Measurements from ENCODE around the gene NOS1AP. TPM values are rescaled to one million over a fixed set of nuclear protein-coding genes. Genes with fewer than 3 reads are reported as not detected.

The NOS1AP gene
- total and polyA plus RNA-seq, 2 experiments from 2014 or later, result 5.8 to 6.6 TPM

DNA sequence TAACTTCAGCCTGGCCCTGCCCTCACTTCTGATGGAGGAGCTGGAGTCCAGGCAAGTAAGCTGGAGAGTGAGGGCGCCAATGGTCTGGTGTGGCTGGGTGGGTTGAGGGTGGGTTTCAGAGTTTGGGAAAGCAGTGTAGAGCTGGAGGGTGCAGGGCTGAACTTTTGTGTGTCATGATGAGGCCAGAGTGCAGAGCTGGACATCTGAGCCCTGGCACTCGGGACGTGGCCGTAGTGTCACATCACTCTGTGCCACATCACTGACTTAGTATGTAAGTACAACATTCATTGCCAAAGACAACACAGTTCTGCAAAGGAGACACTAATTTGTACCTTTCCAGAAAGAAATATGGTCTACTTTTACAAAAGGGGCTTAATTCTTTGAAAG, 291.4 kb downstream of the NOS1AP start (continued):
- TF ChIP-seq, protein P1, sequence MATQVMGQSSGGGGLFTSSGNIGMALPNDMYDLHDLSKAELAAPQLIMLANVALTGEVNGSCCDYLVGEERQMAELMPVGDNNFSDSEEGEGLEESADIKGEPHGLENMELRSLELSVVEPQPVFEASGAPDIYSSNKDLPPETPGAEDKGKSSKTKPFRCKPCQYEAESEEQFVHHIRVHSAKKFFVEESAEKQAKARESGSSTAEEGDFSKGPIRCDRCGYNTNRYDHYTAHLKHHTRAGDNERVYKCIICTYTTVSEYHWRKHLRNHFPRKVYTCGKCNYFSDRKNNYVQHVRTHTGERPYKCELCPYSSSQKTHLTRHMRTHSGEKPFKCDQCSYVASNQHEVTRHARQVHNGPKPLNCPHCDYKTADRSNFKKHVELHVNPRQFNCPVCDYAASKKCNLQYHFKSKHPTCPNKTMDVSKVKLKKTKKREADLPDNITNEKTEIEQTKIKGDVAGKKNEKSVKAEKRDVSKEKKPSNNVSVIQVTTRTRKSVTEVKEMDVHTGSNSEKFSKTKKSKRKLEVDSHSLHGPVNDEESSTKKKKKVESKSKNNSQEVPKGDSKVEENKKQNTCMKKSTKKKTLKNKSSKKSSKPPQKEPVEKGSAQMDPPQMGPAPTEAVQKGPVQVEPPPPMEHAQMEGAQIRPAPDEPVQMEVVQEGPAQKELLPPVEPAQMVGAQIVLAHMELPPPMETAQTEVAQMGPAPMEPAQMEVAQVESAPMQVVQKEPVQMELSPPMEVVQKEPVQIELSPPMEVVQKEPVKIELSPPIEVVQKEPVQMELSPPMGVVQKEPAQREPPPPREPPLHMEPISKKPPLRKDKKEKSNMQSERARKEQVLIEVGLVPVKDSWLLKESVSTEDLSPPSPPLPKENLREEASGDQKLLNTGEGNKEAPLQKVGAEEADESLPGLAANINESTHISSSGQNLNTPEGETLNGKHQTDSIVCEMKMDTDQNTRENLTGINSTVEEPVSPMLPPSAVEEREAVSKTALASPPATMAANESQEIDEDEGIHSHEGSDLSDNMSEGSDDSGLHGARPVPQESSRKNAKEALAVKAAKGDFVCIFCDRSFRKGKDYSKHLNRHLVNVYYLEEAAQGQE (IDR thresholded peaks at IDR 0.05; ENCODE audit: unreplicated experiment), result no peak
- TF ChIP-seq, protein P2, sequence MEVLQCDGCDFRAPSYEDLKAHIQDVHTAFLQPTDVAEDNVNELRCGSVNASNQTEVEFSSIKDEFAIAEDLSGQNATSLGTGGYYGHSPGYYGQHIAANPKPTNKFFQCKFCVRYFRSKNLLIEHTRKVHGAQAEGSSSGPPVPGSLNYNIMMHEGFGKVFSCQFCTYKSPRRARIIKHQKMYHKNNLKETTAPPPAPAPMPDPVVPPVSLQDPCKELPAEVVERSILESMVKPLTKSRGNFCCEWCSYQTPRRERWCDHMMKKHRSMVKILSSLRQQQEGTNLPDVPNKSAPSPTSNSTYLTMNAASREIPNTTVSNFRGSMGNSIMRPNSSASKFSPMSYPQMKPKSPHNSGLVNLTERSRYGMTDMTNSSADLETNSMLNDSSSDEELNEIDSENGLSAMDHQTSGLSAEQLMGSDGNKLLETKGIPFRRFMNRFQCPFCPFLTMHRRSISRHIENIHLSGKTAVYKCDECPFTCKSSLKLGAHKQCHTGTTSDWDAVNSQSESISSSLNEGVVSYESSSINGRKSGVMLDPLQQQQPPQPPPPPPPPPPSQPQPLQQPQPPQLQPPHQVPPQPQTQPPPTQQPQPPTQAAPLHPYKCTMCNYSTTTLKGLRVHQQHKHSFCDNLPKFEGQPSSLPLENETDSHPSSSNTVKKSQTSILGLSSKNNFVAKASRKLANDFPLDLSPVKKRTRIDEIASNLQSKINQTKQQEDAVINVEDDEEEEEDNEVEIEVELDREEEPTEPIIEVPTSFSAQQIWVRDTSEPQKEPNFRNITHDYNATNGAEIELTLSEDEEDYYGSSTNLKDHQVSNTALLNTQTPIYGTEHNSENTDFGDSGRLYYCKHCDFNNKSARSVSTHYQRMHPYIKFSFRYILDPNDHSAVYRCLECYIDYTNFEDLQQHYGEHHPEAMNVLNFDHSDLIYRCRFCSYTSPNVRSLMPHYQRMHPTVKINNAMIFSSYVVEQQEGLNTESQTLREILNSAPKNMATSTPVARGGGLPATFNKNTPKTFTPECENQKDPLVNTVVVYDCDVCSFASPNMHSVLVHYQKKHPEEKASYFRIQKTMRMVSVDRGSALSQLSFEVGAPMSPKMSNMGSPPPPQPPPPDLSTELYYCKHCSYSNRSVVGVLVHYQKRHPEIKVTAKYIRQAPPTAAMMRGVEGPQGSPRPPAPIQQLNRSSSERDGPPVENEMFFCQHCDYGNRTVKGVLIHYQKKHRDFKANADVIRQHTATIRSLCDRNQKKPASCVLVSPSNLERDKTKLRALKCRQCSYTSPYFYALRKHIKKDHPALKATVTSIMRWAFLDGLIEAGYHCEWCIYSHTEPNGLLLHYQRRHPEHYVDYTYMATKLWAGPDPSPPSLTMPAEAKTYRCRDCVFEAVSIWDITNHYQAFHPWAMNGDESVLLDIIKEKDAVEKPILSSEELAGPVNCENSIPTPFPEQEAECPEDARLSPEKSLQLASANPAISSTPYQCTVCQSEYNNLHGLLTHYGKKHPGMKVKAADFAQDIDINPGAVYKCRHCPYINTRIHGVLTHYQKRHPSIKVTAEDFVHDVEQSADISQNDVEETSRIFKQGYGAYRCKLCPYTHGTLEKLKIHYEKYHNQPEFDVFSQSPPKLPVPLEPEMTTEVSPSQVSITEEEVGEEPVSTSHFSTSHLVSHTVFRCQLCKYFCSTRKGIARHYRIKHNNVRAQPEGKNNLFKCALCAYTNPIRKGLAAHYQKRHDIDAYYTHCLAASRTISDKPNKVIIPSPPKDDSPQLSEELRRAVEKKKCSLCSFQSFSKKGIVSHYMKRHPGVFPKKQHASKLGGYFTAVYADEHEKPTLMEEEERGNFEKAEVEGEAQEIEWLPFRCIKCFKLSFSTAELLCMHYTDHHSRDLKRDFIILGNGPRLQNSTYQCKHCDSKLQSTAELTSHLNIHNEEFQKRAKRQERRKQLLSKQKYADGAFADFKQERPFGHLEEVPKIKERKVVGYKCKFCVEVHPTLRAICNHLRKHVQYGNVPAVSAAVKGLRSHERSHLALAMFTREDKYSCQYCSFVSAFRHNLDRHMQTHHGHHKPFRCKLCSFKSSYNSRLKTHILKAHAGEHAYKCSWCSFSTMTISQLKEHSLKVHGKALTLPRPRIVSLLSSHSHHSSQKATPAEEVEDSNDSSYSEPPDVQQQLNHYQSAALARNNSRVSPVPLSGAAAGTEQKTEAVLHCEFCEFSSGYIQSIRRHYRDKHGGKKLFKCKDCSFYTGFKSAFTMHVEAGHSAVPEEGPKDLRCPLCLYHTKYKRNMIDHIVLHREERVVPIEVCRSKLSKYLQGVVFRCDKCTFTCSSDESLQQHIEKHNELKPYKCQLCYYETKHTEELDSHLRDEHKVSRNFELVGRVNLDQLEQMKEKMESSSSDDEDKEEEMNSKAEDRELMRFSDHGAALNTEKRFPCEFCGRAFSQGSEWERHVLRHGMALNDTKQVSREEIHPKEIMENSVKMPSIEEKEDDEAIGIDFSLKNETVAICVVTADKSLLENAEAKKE (CRISPR knock-in tag; IDR thresholded peaks at IDR 0.05), result no peak

DNA sequence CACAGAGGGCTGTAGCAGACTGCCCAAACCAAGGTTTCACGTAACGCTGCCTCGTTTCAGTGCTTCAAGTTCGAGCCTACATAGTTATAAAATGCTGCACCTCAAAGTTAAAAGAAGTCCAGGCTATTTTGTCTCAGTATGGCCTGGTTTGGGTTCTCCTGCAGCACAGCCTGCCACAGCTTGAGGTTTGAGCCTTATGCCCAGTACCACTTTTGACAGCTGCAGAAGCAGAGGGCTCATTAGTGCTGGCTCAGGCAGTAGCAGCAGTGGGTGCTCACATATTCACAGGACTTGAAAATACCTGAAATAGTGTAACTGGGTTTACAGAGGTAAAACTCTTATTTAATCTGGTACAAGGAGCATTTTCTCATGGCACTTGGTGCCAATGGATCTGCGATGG, 291.9 kb downstream of the NOS1AP start:
- H3F3A ChIP-seq (replicated peaks; ENCODE audit: low read depth), result no peaks in the 10 kb centered on the region
- H3K4me2 ChIP-seq, result no peak overlapping the region
- H3K79me2 ChIP-seq (replicated peaks; ENCODE audit: insufficient read depth), result no peaks in the 10 kb centered on the region
- H3K4me3 ChIP-seq, result no peak overlapping the region
- H3K27ac ChIP-seq (ENCODE audit: low read depth), result no peak overlapping the region
- no peak overlapping the region for H2AFZ ChIP-seq
- no peaks in the 10 kb centered on the region for H3K9me2 ChIP-seq (ENCODE audit: insufficient read depth)
- peaks cover 7% of the 10 kb centered on the region for H3K27me3 Mint-ChIP-seq (ENCODE audit: insufficient read depth, low read depth, poor library complexity)
- no peaks in the 10 kb centered on the region for H3K27me3 ChIP-seq (ENCODE audit: insufficient read depth)
- peaks cover 28% of the 10 kb centered on the region for H3K36me3 Mint-ChIP-seq (ENCODE audit: low read depth)
- no peaks in the 10 kb centered on the region for H3K9me3 Mint-ChIP-seq
- H3K4me1 Mint-ChIP-seq, result peaks cover 6% of the 10 kb centered on the region
- no peak overlapping the region for H3K4me3 Mint-ChIP-seq
- DNase-seq (ENCODE audit: low spot score) (no peak), ATAC-seq (no peak)
- H4K20me1 ChIP-seq (replicated peaks; ENCODE audit: insufficient read depth), result no peaks in the 10 kb centered on the region
- no peaks in the 10 kb centered on the region for H3K36me3 ChIP-seq (ENCODE audit: insufficient read depth)
- no peak overlapping the region for H3K27ac Mint-ChIP-seq
- no peaks in the 10 kb centered on the region for H3K4me1 ChIP-seq (ENCODE audit: insufficient read depth)
- no peak for TF ChIP-seq EZH2 (IDR thresholded peaks at IDR 0.05; ENCODE audit: low read depth, unreplicated experiment)
- no peak for TF ChIP-seq CREB1 (CRISPR knock-in tag; IDR thresholded peaks at IDR 0.05; ENCODE audit: low read depth)
- TF ChIP-seq, protein P1 (IDR thresholded peaks at IDR 0.05; ENCODE audit: unreplicated experiment), result no peak
- TF ChIP-seq EZH2phosphoT487 (IDR thresholded peaks at IDR 0.05; ENCODE audit: unreplicated experiment), result no peak
- no peak for TF ChIP-seq STAT1 (IDR thresholded peaks at IDR 0.05; ENCODE audit: unreplicated experiment)
- TF ChIP-seq, protein P3, sequence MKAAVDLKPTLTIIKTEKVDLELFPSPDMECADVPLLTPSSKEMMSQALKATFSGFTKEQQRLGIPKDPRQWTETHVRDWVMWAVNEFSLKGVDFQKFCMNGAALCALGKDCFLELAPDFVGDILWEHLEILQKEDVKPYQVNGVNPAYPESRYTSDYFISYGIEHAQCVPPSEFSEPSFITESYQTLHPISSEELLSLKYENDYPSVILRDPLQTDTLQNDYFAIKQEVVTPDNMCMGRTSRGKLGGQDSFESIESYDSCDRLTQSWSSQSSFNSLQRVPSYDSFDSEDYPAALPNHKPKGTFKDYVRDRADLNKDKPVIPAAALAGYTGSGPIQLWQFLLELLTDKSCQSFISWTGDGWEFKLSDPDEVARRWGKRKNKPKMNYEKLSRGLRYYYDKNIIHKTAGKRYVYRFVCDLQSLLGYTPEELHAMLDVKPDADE (IDR thresholded peaks at IDR 0.05), result no peak
- TF ChIP-seq, protein P4, sequence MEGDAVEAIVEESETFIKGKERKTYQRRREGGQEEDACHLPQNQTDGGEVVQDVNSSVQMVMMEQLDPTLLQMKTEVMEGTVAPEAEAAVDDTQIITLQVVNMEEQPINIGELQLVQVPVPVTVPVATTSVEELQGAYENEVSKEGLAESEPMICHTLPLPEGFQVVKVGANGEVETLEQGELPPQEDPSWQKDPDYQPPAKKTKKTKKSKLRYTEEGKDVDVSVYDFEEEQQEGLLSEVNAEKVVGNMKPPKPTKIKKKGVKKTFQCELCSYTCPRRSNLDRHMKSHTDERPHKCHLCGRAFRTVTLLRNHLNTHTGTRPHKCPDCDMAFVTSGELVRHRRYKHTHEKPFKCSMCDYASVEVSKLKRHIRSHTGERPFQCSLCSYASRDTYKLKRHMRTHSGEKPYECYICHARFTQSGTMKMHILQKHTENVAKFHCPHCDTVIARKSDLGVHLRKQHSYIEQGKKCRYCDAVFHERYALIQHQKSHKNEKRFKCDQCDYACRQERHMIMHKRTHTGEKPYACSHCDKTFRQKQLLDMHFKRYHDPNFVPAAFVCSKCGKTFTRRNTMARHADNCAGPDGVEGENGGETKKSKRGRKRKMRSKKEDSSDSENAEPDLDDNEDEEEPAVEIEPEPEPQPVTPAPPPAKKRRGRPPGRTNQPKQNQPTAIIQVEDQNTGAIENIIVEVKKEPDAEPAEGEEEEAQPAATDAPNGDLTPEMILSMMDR (conservative IDR thresholded peaks at IDR 0.05; ENCODE audit: low read depth in 2 of 2), result no peak
